ENCODE measurements around the gene AMD1.

AMD1 gene

DNA sequence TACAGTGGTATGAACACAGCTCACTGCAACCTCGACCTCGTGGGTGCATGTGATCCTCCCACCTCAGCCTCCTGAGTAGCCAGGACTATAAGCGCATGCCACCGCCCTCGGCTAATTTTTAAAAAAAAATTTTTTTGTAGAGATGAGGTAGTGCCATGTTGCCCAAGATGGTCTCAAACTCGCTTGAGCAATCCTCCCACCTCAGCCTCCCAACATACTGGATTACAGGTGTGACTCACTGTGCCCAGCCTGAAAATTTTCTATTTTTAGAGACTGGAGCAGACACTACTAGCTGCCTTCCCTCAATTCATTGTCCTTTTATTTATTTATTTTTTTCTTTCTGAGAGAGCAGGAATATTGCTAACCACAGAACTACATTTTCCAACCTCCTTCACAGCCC lies 63.6 kb downstream of the AMD1 start:
- DNase-seq (ENCODE audit: low read depth, low spot score), result no peak
- H3K36me3 ChIP-seq (ENCODE audit: insufficient read depth, low read length), result no peaks in the 10 kb centered on the region
- no peaks in the 10 kb centered on the region for H3K9me3 ChIP-seq (ENCODE audit: low read depth, low read length)
- H3K4me3 ChIP-seq, result no peak overlapping the region
- H3K9ac ChIP-seq (ENCODE audit: insufficient read length), result no peak overlapping the region
- H3K27ac ChIP-seq, result no peak overlapping the region
- no peak for TF ChIP-seq POLR2AphosphoS5 (IDR thresholded peaks at IDR 0.05; ENCODE audit: borderline replicate concordance, low read depth, low read length)
- no peak for TF ChIP-seq EZH2 (IDR thresholded peaks at IDR 0.05)
- TF ChIP-seq FOXP2 (optimal IDR thresholded peaks at IDR 0.05; ENCODE audit: control extremely low read depth, extremely low read length, insufficient read depth), result no peak

DNA sequence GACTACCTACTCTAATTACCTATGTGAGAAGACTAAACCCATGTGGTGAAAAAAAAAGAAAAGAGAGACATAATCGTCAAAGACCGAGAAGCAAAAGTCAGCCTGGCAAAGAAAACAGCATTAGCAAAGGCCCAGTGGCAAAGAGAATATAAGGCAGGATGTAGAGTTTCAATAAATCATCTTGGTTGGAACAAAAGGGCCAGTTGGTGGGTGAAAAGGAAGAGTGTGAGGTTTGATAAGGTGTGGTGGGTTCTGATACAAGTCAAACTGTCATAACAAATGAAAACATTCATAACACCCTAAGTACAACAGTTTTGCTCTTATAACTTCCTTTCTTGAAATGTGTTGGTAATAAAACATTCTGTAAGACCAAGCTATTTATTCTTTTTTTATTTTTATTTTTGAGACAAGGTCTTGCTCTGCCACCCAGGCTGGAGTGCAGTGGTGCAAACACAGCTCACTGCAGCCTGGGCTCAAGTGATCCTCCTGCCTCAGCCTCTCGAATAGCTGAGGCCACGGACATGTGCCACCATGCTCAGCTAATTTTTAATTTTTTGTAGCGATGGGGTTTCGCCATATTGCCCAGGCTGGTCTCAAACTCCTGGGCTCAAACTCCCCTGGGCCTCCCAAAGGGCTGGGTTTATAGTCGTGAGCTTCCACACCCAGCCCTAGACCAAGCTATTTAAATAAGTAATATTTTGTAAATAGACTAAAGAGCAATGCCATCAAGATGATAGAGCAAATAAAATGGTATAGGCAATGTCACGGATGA lies 65.0 kb downstream of the AMD1 start:
- Histone ChIP-seq H3K36me3 (ENCODE audit: insufficient read depth, low read length) (no peaks in the 10 kb centered on the region), H3K4me3 (no peak overlapping the region), H3K27ac (no peak overlapping the region), H3K9ac (ENCODE audit: insufficient read length) (no peak overlapping the region), H3K9me3 (ENCODE audit: low read depth, low read length) (no peaks in the 10 kb centered on the region)
- no peak for TF ChIP-seq POLR2AphosphoS5 (IDR thresholded peaks at IDR 0.05; ENCODE audit: borderline replicate concordance, low read depth, low read length)
- no peak for TF ChIP-seq FOXP2 (optimal IDR thresholded peaks at IDR 0.05; ENCODE audit: control extremely low read depth, extremely low read length, insufficient read depth)
- TF ChIP-seq EZH2 (IDR thresholded peaks at IDR 0.05), result no peak
- DNase-seq (ENCODE audit: low read depth, low spot score), result no peak

DNA sequence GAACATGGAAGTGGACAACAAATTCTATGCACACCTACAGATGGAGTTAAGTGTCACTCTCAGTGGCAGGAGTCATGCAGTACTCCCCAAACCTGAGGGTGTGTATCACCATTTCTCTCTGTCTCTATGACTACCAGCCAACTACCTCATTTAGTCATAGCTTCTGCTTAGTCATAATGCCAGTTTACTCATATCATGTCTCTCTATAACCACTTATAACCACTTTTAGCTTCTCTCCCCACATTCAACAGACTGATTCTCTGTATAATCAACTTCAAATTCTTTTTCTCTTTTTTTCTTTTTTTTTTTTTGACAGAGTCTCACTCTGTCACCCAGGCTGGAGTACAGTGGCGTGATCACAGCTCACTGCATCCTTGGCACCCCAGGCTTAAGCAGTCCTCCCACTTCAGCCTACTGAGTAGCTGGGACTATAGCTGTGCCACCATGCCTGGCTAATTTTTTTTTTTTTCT lies 70.1 kb downstream of the AMD1 start:
- Histone ChIP-seq H3K9me3 (ENCODE audit: low read depth, low read length) (no peaks in the 10 kb centered on the region), H3K4me3 (no peak overlapping the region), H3K9ac (ENCODE audit: insufficient read length) (no peak overlapping the region), H3K27ac (no peak overlapping the region), H3K36me3 (ENCODE audit: insufficient read depth, low read length) (no peaks in the 10 kb centered on the region)
- no peak for TF ChIP-seq POLR2AphosphoS5 (IDR thresholded peaks at IDR 0.05; ENCODE audit: borderline replicate concordance, low read depth, low read length)
- no peak for TF ChIP-seq EZH2 (IDR thresholded peaks at IDR 0.05)
- no peak for TF ChIP-seq FOXP2 (optimal IDR thresholded peaks at IDR 0.05; ENCODE audit: control extremely low read depth, extremely low read length, insufficient read depth)
- no peak for DNase-seq (ENCODE audit: low read depth, low spot score)

Data from SK-N-MC (cell line).